ENCODE results near the gene P2RX6.
"Not testable (repeated sequence)": the region's sequence is repeated elsewhere in the genome, so short reads cannot be mapped to it uniquely, and the experiment has no call there.

The P2RX6 gene

DNA sequence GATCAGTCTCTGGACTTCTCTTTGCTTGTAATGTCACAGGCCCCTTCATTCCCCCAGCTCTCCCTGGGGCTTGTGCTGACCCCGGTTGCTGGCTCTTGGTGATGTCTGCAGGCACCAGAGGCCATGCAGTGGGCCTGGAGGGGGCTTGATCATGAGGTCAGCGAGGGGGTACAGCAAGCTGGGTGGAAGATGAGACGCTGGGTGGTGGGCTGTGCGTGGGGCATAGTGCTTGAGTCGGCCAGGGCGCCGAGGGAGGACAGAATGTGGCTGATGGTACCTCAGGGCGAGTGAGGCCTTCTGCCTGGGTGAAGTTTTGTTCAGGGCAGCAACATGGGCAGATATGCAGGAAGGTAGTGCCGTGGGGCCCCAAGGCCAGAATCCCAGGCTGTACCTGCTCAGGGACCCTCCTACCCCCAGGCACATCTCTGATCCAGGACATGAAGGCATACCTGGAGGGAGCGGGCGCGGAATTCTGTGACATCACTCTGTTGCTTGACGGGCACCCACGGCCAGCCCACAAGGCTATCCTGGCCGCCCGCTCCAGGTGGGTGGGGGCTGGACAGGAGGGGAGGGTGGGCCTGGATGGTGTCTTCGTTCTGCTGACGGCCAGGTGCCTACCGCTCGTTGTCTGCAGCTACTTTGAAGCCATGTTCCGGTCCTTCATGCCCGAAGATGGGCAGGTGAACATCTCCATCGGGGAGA is 19.5 kb upstream of the P2RX6 start:
- DNase-seq, result no peak

DNA sequence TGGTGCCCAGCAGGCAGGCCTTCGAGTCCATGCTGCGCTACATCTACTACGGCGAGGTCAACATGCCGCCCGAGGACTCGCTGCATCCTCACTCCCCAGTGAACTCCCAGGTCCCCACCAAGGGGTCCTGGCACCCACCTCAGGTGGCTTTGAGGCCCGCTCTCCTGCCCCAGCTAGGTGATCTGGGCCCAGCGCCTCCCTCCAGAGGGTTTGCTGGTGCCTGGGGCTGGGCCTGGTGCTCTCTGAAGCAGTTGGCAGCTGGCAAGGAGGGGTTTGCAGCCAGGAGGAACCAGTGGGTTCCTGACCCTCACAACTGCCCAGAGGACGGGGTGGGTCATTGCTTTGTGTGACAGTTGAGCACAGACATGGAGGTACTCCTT is 18.9 kb upstream of the P2RX6 start:
- DNase-seq, result no peak

DNA sequence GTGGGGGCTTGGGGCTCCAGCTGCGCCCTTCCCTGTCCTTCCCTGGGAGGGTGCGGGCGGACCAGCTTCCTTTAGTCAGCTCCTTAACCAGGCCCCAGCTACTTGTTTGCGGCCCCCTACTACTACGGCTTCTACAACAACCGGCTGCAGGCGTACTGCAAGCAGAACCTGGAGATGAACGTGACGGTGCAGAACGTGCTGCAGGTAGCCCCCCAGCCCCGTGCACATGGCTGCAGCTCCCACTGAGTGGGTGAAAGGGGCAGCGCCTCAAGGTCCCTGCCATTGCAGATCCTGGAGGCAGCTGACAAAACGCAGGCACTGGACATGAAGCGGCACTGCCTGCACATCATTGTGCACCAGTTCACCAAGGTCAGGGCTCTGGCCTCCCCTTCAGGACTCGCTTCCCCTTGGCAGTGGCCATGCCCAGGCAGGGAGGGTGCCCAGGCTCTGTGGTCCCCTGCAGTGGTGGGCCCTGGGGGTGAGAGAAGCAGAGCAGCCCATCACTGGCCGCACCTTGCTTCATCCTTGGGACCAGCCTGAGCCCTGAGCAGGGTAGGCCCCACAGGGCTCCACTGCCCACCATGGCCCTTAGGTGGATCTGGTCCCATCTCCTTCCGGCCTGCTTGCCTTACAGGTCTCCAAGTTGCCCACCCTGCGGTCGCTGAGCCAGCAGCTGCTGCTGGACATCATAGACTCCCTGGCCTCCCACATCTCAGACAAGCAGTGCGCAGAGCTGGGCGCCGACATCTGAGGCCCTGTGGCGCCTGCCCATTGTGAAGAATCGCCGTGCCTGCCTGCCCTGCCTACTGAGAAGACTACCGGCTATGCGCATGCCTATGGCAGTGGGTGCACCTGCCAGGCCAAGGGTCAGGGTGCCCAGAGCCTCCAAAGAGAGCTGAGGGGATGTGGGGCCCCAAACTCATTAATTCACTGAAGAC is 18.1 kb upstream of the P2RX6 start:
- DNase-seq, result no peak

DNA sequence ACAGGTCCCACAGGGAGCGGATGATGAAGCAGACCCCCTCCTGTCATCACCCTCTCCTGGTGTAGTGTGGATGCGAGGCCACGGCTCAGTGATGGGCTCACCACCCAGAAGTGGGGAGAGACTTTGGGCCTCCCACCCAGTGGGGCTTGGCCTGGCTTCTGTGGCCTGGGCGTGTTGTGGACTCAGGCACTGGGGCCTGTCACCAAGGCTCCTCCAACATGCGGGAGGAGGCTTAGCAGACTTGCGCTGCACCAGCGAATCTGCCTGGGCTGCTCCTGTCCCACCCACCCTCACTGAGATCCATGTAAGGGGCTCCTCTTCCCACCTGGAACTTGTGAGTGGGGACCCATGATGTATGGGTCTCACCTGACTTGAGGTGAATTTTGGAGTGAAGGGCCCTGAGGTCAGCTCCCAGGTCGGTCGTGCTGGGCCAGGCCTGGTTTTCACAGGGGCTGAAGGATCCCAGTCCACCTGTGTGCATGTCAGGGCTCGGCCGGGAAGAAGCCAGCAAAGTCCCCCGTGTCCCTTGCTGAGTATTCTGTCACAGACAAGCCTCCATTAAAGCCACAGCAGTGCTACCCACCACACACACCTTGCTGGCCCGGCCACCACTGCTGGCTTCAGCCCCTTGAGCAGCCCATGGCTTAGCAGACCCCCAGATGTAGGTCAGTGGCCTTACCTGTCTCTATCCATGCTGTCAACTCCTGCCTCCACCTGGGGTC is 17.3 kb upstream of the P2RX6 start:
- no peak for DNase-seq

DNA sequence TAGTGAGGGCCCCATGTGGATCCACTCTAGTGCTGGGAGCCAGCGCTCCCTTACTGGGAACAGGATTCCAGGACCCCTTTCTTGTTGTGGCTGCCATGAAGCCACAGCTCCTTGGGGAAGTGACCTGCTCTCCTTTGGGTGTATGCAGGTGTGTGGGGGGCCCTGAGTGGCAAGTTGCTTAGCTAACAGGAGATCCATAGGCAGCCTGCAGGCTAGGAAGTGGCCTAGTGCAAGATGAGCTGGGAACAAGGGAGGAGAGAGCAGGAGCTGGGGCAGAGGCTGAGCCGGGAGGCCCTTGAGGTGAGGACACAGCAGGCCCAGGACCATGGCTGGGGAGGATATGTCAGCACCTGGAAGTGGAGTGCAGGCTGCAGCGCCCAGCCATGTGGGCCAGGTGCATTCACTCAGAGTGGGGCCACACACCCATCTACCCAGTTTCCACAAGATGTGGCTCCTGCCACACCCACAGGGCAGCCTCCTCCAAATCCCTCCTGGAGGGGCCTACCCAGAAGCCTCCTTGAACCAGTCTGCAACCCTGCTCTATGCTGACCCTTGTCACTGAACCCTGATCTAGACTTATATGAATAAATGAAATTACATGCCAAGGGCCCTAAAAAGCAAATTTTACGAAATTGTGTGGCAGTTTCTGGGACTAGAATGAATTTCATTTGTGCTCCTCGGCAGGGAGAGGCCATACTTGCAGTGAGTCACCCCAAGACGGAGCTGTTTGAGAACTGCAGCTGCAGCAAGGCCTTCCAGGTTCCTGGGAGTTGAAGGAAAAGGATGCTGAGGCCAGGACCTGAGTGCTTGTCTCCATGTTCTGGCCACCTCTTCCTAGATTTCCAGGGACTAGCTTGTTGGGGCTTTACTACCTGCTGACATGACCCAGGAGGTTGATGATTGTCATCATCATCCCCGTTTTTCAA is 16.3 kb upstream of the P2RX6 start:
- no peak for DNase-seq

DNA sequence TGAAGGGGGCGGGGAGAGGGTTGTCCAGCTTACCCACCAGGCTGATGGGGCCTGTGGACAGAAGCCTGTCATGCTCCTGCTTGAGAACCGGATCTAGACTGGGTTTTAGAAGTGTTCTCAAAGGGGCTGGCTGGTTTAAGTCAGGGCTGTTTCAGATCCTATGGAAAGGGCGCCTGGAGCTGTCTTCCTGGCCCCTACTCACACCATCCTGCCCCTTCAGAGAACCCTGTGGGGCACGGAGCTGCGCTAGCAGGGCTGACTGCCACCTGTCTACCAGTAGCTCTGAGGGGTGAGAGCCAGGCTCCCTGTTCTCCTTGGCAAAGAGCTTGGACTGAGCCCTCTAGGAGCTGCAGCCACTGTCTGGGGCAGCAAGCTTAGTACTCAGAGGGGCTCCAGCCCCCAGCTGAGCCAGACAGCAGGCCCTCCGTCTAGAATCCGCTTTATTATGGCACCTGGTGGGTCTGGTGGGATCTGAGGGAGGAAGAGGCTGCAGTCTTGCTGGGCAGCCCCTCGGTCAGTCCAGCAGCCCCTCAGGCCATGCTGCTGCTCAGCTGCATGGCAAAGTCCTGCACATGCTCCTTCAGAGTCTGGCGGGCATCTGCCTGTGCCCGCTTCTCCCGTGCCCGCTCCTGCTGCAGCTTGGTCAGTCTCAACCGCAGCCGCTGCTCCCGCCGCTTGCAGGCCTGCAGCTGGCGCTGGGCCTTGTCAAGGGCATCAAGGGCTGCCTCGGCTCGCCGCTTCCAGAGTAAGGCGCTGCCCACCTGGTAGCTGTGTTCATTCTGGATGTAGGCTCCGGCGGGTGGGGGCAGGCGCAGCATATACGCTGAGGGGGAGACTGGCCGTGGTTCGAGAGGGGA is 15.4 kb upstream of the P2RX6 start:
- DNase-seq, result no peak

DNA sequence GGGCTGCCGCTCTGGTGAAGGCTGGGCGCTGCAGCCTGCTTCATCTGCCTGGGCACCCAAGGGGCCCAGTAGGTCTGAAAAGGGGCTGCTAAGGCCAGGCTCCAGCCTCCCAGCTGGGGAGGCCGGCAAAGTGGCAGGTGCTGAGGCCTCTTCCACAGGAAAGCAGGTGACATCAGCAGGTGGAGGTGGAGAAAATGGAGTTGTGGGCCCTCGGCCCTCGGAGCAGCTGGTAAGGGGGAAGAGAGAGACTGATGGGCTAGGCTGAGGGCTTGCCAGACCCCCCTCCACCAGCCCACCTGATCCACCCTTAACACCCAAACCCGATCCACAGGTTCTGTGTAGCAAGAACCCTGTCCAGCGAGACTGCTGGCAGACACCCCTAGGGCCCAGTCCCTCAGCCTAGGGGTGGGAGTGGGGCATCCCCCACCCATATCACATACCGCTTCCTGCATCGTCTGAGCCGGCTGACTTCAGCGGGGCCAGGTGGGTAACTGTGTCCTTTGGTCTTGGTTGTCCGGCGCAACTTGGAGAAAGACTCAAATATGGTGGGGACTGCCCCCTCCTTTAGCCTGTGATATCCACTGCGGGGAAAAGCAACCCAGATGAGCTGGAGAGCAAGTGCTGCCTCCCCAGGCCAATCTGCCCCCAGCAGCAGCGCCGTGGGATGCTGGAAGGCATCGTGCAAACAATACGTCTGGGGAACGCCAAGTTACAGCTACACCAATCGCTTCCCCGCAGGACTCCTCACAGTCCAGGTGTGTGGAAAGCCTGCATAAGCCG is 14.6 kb upstream of the P2RX6 start:
- DNase-seq, result no peak

DNA sequence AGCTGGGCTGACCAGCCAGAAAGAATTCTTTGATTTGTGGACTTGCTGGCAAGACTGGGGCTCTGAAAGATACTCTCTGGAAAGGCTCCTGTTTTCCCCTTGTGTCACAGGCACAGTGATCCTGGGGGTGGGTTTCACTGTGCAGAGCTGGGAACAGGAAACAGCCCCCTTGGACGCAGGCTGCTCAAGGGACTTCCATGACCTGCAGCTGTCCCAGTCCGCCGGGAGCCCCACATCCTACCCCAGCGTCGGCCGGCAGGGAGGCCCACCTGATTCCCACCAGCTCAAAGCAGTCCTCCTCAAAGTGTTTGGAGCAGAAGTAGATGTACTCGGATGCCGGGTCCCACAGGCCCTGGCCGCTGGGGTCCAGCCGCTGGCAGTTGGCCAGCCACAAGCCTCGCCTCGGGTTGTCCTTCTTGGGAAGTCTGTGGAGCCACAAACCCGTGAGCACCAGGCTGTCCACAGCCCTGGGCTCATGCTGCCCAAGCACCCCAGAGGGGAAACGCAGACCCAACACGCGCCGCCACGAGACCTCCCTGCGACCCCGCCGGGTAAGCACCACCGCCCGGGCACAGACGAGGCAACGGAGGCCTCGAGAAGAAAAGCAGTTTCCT is 13.9 kb upstream of the P2RX6 start:
- DNase-seq, result no peak

DNA sequence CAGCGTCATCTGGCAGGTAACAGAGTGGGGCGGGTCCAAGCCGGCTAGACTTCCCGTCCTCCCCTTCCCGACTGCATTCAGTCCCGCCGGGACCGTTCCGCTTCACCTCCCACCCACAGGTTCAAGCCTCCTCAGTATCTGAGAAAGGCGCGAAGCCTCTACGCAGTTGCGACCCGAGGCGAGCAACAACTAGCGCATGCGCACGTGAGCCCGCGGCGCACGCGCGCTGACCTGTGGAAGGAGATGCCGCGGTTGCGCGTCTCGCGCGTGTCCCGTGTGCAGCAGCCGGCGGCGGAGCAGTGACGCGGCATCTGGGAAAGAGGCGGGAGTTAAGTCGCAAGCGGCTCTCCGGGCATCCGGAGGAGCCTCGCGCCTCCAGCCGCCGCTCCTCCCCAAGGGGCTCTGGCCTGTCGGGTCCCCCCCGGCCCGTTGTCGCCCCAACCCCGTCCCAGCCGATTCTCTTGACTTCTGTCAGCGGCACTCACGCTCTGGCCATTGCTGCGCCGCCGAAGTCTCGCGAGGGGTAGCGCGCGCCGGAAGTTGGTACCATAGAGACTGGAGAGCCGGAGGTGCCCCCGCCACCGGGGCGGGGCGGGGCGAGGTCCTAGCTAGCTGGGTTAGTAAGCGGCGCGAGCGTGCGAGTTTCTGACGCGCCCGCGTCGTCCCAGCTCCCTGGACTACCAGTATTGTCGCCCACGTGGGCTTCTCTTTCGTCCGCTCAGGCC is 13.2 kb upstream of the P2RX6 start, which contains the start of gene THAP7:
Gene THAP7 (minus strand): TSS at position 518 of the 725 bp plus-strand sequence. CDS start 207 bp downstream, at position 311.
- DNase-seq, result peak; percentile 59

DNA sequence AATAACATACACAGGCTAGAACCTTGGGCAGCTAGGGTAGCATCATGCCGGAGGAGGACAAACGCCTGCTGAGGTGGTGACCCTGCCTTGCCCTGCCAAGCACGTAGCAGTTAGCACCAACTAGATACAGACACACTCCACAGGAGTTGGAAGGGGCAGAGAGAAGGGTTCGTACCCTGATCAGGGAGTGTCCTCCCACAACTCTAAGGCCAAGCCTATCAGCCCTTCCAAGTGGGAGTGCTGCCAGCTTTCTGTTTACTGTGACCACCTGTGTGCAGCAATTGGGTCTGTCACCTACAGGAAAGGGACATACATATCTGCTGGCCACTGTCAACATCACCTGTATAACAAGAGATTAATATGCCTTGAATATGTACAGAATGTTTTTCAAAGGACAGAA is 11.2 kb upstream of the P2RX6 start:
- no peak for DNase-seq

DNA sequence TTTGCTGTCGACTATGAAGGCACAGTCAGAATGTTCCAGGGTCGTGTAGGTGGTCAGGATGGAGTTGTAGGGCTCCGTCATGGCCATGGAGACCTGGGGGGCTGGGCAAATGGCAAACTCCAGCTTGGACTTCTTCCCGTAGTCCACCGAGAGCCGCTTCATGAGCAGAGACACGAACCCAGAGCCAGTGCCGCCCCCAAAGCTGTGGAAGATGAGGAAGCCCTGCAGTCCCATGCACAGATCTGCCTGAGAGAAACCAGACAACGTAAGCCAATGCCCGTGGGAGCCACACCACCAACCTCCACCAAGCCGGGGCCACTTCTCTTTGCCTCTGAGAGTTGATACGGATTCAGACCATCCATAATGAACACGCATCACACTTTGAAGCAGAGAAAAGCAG is 5.8 kb upstream of the P2RX6 start:
- DNase-seq, result not testable (repeated sequence)

DNA sequence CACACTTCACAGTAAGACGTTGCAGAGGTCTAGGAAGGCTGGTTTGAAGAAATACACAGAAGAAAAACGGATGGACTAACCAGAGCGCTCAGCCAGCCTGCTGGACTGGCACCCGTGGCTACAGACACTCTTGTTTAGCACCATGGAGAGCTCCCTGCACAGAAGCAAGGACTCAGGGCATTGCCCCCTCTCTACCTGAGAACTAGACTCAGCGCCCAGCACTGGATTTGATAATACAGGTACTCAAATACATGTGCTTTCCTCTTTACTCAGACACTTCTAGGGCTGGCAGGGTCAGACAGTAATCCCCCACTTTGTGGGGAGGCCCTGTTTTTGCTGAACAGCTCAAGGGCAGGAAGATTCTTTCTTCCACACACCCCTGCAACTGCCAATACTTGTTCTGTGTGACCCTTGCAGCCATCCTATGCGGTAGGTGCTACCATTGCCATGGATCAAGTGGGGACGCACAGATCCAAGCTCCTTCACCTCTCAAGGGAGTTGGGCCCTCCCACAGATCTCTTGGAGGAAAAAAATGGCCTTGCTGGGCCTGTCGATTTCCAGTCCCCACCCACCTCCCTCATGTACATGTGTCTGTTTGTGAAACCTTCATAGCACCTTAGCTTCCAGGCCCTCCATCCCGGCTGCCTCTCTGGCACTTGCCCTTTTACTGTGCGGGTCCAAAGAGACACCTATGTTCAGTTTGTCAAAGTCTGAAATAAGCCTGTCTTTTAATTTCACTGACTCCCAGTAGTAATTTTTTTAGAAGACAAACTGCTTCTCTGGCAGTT is 5.1 kb upstream of the P2RX6 start:
- DNase-seq, result no peak

DNA sequence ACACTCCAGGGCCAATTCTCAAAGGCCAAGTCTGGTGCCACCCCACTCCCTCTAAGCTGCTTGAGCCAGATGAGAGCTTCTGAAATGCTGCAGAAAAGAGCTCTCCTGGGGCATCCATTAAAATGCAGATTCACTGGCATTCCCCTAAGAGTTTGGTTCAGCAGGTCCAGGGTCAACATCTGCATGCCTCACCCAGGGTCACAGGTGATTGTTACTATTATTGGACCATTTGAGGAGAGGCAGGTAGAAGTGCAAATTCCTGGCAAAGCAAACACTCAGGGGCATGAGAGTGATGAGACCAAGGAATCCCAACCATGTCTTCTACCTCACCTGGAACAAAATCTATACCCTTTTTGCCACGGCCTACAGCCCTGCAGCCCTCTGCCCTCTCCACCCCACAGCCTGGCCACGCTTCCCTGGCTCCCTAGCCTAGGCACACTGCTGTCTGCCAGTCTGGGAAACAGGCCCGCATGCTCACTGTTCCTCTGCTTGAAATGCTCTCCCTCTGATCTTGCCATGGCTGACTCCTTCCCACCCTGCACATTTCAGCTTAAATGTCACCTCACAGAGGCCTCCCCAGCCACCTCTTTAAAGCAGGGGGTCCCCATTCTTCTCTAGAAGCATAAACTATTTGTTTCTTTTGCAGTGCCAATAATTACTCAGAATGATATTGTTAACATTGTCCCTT is 4.4 kb upstream of the P2RX6 start:
- no peak for DNase-seq

DNA sequence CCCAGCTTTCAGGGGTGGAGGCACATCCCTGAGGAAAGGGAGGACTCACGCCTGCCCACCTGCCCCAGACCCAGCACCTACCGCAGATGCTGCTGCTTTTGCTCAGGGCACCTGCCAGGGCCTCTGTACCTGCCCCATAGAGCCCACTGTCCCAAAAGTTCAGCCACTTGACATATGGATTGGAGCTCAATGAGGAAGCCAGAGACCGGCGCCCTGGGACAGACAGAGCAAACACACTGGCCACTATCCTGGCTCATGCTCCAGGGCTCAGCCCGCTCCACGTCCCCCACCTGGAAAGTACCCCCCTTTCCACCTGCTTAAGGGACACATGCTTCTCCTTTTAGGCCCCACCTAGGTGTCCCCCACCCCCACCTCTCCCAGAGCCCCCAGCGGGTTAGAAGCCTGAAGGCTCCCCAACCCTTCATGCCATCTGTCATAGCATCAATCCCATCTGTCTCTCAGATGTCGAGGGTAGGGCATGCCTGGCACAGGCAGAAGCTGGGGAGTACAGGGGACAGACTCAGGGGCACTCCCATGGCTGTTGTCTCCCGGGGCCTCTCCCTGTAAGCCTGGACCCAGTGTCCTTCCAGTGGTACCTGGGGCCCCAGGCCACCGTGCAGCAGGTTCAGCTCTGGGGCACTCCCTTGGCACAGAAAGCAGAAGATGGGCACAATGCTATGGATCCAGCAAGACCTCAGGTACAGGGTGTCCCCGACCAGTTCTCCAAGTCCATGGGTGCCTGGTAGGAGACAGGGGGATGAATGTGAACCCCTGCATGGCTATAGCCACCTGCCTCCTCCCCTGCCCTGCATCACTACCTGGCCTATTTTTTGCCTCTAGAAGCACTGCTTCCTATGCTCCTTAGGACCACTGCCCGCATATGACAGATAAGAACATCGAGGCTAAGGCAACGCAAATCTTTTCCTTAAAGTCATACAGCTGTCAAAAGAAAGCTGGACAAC is 2.2 kb upstream of the P2RX6 start:
- DNase-seq, result no peak

DNA sequence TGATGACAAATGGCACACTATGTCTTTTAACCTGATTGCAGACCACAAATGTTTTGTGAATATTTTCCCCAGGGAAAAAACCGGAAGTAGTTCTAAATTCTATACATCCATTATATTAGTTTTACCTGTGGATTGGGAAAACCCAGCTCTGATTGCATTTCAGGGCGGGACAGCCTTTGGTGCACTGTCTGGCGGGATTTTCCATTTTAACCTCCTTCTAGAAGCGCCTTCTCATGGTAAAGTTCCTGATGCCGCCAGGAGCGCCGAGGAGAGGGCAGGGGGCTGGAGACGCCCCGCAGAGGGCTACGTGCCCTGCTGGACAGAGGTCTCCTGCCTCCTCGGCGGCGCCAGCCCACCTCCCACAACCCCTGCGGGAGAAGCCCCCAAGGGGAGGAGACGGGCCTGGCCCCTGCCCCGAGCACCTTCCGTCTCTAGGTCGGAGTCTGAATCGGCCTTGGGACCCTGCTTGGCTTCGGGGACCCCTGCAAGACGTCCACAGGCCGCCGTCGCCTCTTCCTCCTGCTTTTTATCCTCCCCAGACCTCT is 1.2 kb upstream of the P2RX6 start:
- DNase-seq, result no peak

DNA sequence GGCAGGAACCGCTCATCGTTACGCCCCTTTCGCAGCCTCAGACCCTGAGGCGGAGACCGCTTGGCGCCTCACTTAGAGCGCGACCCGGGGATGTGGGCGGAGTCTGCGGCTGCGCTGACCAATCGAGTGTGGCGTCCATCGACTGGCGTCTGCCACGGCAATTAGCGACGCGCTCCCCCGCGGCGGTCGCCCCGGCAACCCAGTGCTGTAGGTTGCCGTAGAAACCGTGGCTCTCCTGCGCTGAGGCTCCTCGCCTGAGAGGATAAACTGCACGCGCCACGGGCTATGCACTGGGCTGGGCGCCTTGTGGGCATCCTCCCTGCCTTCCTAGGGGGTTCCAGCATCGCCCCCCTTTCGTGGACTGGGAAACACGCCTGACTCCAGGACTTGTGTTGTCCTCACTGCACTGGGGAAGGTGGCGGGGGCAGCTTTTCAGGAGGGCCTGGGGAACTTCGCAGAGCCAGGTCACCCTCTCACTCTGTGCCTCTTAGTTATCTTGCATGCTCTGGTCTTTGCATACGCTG is 701 bp upstream of the P2RX6 start:
- DNase-seq, result peak; percentile 71
